AG08396 (cell line): ENCODE measurements around the gene FASTKD1.
"Not testable (repeated sequence)": the region's sequence is repeated elsewhere in the genome, so short reads cannot be mapped to it uniquely, and the experiment has no call there.

Experiments
- DNase-seq: peaks from one replicate; pipeline ENCODE4 v3.0.0; 2012; ENCODE audit warnings: low spot score, mixed read lengths

FASTKD1 gene

GRCh38 chr2:169569948-169570347 is 3.7 kb downstream of the FASTKD1 start:
- DNase-seq = no peak

DNA sequence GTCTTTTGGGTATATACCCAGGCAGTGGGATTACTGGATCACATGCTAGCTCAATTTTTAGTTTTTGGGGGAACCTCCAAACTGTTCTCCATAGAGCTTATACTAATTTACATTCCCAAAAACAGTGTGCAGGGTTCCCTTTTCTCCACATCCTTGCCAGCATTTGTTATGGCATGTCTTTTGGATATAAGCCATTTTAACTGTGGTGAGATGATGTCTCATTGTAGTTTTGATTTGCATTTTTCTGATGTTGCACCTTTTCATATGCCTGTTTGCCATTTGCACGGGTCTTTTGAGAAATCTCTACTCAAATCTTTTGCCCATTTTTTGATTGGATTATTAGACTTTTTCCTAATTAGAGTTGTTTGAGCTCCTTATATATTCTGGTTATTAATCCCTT is 8.0 kb downstream of the FASTKD1 start:
- DNase-seq = no peak

DNA sequence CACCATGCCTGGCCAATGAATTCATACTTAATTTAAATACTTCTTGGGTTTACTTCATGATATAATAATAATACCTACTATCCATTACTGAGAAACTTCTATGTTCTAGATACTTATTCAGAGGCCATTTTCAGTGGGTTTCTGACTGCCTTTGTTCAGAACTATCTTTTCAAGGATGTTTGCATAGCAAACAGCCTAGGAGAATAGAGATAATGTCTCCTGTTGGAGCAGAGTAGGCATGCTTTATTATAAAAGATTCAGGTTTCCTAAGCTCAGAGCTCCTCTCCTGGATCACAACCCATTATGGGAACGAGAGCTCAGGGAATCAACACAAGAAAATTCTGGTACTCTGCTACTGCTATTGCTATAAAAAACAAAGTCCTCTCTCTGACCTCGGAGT is 11.1 kb downstream of the FASTKD1 start:
- no peak for DNase-seq

DNA sequence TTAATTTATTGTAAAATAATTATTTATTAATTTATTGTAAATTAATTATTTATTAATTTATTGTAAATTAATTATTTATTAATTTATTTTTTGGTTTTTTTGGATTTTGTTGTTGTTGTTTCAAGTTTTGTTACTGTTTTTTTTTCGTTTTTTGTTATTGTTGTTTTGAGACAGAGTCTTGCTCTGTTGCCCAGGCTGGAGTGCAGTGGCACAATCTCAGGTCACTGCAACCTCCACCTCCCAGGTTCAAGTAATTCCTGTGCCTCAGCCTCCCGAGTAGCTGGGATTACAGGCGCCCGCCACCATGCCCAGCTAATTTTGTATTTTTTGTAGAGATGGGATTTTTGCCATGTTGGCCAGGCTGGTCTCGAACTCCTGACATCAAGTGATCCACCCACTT is 11.6 kb downstream of the FASTKD1 start:
- not testable (repeated sequence) for DNase-seq

GRCh38 chr2:169561364-169561763 is 12.3 kb downstream of the FASTKD1 start:
- DNase-seq = no peak

GRCh38 chr2:169546756-169547155 is 26.9 kb downstream of the FASTKD1 start:
- no peak for DNase-seq

DNA sequence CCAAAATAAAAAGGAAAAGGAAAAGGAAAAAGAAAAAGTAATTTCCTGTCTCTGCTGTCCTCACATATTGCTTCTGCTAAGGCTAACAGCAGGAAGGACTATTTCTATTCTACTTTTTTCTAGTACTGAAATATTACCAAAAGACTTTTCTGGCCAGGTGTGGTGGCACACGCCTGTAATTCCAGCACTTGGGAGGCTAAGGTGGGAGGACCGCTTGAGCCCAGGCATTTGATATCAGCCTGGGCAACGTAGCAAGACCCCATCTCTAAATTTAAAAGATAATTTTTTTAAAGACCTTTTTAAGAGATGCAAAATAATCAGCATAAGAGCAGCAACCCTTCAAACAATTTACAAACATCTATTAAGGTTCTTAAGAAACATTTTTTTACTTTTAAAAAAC is 31.2 kb downstream of the FASTKD1 start:
- no peak for DNase-seq

GRCh38 chr2:169540146-169540545 is 33.5 kb downstream of the FASTKD1 start:
- no peak for DNase-seq

DNA sequence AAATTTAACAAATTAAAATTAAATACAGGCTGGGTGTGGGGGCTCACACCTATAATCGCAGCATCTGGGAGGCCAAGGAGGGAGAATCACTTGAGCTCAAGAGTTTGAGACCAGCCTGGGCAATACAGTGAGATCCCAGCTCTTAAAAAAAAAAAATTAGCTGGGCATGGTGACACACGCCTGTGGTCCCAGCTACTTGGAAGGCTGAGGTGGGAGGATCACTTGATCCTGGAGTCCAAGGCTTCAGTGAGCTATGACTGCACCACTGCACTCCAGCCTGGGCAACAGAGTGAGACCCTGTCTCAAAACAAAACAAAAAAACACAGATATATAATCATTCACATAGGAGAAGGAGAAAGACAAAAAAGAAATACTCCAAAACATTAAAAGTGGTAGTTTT is 34.2 kb downstream of the FASTKD1 start:
- not testable (repeated sequence) for DNase-seq

- peak; percentile 58 for DNase-seq
Observed at GRCh38 chr2:169528271-169528701, 45.4 kb downstream of the FASTKD1 start.

DNA sequence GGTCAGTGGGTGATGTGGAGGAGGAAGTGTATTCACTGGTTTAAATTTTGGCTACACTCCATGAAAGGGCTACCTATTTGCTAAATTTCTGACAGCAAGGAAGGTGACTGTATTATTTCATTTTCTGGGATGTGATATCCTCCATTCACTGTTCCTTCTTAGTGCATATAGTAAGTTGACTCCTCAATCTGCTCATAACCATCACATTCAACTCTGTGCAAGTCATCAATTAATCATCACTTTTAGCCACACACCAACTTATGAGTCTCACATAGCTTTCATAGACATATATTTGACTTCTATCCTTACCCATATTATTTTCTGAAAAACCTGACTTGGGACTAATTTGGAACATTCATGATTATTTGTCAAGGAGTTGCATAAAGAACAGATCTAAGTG is 47.2 kb downstream of the FASTKD1 start:
- no peak for DNase-seq

GRCh38 chr2:169525434-169525833 is 48.2 kb downstream of the FASTKD1 start:
- no peak for DNase-seq

GRCh38 chr2:169523681-169524080 is 50.0 kb downstream of the FASTKD1 start:
- DNase-seq = no peak

DNA sequence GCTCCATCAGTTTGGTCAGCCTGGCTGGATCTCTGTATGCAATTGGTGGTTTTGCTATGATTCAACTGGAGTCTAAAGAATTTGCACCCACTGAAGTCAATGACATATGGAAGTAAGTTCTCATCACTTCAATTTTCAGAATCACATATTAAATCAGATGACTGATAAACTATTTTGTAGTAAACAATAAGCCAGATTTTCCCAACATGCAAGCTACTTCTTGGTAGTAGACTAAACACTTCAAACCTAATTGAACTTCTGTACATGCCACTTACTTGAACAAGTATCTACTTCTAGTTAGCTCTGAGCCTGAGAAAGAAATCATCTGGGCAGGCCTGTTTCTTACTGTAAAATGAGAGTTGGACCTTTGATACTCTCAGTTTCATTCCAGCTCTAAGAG is 52.8 kb downstream of the FASTKD1 start:
- DNase-seq = no peak

DNA sequence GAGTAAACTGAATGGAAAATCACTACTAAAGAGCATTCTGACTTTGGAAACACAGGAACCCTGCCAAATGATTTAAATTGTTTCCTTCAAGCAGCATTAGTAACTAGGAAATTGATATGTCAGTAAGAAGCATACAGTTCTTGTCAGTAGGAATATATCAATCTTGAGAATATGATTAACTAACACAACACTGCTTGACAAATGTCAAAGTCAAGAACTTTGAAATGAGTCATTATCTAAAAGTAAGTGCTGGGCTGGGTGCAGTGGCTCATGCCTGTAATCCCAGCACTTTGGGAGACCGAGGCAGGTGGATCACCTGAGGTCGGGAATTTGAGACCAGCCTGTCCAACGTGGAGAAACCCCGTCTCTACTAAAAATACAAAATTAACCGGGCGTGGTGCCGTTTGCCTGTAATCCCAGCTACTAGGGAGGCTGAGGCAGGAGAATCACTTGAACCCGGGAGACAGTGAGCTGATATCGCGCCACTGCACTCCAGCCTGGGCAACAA is 57.1 kb downstream of the FASTKD1 start:
- not testable (repeated sequence) for DNase-seq

GRCh38 chr2:169514758-169515157 is 58.9 kb downstream of the FASTKD1 start:
- not testable (repeated sequence) for DNase-seq

DNA sequence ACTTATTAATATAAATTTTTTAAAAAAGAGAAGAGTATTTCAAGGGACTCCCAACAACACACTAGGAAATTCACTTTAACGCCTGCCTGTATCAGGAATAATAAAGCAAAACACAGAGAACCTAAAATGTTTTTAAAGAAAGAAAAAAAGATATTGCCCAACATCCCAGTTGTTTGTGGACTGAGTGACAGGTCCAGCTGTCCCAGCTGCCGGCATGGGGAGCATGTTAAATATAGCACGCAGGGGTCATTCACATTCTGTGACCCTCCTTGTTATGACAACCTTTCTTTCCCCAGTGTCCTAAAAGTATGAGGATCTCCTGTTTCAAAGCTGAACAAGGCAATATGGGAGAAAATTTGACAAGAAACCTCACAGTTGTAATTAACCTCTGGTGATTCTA is 59.7 kb downstream of the FASTKD1 start:
- DNase-seq = no peak

DNA sequence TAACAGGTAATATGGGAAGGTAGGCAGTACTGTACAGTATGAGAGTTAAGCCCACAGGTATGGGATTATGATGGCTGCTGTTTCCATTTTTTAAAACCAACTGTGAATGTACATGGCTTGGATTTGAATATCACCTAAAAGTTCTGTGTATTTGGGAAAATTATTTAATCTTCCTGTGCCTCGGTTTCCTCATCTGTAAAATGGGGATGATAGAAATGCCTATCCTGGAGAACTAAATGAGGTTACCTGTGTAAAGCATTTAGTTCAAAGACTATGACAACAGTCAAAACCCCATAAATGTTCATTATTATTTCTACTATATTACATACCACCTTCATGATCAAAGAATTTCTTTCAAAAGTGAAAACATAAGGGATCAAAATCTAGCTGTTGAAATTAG is 60.6 kb downstream of the FASTKD1 start:
- no peak for DNase-seq

DNA sequence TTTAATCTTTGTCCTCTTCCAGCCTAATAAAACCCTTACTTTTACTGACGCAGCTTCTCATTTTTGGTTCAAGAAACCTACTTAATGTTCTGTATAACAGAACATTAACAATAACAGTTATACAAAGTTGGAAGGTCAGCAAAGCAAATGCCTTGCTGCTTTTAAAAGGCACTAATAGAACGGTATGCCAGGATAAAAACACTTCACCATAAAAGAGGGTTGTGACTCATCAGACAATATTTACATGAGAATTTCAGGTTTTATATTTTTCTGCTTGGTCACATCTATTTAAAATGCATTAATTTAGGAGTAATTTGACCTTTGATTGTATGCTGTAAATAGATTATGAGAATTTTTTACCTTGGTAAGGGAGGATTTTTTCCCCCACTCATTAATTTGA is 61.1 kb downstream of the FASTKD1 start:
- DNase-seq = no peak

DNA sequence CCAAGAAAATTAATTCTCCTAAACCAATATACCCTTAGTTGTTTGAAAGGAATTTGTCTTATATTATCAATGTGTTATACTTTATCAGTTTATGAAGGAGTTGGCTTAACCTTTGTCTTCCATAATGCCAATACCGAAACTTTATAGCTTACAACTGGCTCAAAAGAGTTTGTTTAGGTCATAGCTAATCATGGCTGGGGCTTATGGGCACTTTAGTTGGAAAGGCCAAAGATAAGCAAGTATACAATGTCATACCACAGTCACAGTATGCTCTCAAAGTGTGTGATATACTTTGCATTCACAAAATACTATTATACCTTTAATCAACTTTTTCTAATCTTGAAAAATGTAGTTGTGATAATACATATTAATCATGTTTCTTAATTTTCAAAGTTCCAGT is 61.8 kb downstream of the FASTKD1 start:
- DNase-seq = no peak

DNA sequence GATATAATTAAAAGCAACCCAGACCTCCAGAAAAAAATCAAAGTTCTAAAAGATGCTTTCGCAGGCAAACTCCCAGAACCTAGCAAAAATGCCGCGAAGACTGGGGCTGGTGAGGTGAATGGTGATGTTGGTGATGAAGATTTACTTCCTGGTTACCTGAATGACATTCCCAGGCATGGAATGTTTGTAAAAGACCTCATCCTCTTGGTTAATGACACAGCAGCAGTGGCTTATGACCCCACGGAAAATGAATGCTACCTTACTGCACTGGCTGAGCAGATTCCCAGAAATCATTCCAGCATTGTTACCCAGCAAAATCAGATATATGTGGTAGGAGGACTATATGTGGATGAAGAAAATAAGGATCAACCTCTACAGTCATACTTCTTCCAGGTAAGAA is 63.2 kb downstream of the FASTKD1 start:
- no peak for DNase-seq

GRCh38 chr2:169509955-169510354 is 63.7 kb downstream of the FASTKD1 start:
- no peak for DNase-seq

DNA sequence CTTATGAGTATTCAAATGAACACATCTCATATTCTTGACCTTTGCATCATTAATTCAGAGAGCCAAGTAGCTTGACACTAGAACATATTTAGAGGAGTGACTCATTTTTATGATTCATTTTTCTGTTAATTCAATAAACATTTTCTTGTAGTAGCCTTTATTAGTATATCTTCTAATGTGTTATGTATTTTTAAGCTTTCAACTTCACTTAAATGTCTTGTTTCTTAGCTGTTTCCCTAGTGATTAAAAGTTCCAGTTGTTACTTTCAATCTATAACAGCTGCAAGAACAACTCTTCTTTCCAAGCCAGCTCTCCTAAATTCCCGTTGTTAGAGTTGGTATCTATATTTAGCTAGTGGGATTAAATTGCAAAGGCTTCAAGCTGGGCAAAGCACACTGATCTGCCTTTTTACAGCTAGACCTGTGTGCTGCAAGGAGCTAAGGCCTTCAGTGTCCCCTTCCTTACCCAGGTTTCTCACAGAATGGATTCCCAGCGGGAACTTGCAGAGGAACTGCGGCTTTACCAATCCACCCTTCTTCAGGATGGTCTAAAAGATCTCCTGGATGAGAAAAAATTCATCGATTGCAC is 64.3 kb downstream of the FASTKD1 start, which contains the start of gene KLHL41:
KLHL41 (plus strand) TSS at position 405 of the 588 bp plus-strand sequence; CDS start at position 482, 77 bp downstream.
- DNase-seq = peak; percentile 49

DNA sequence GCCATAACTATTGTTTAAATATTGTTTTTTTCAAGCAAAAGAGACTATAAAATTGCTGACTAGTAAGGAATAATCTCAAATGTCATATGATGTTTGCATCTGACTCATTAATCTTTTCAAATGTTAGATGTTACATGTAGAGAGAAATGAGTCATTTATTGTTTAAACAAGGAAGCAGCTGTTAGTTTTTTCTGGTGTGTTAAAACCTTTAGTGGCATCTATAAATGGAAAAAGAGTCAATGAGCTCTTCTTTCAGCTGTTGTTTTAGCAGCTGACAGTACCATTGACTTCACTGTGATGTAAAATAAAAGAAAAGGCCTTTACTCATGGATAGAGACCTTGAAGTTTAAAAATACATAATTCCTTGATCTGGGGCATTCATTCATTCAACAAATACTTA is 66.0 kb downstream of the FASTKD1 start:
- DNase-seq = peak; percentile 69
